ENCODE results near the gene TMEM88. TPM values are rescaled to one million over a fixed set of nuclear protein-coding genes. Genes with fewer than 3 reads are reported as not detected.

TMEM88 gene
- total and polyA plus RNA-seq, 4 donors: 6.3 to 19.6 (median 11.3) TPM

DNA sequence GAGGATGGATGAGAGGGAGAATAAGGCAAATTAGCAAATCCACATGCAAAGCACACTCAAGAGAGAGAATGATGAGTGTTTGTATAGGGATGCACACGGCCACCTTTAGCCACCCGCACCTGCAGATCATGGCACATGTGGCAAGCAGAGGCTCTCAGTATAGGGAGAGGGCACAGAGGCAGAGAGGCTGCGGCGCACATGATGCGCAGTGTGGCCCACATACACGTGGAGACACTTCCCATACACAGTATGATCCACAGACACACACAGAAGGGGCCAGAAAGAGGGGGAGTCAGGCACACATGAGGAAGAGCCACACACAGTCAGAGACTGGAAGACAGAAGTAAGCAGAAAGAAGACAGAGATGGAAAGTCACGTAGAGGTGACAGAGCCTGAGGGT, 27.2 kb downstream of the TMEM88 start:
- Histone ChIP-seq H3K4me1 (ENCODE audit: control insufficient read depth in 5 of 5, insufficient read depth in 5 of 5, low read length in 5 of 5) (peaks cover 0 to 39% (median 5%) of the 10 kb centered on the region in 5 donors), H3K9ac (ENCODE audit: insufficient read depth in 1 of 2, low read length in 2 of 2) (no peak overlapping the region), H3K36me3 (ENCODE audit: control insufficient read depth in 4 of 4, insufficient read depth in 4 of 4, low read length in 4 of 4) (peaks cover 0 to 17% (median 12%) of the 10 kb centered on the region in 4 donors), H3K27me3 (ENCODE audit: control insufficient read depth in 3 of 3, insufficient read depth in 3 of 3, low read length in 2 of 3) (no peaks in the 10 kb centered on the region), H3K27ac (ENCODE audit: low read depth in 1 of 2, low read length in 1 of 2) (peak overlapping the region in 1 of 2 donors; percentile 17), H3K4me3 (no peak overlapping the region), H3K9me3 (ENCODE audit: control insufficient read depth in 4 of 4, insufficient read depth in 3 of 4, low read length in 3 of 4) (no peaks in the 10 kb centered on the region)
- WGBS, 2 donors: 68 to 74% methylated on average over 7 of the region's 7 CpGs
- TF ChIP-seq, protein P1, sequence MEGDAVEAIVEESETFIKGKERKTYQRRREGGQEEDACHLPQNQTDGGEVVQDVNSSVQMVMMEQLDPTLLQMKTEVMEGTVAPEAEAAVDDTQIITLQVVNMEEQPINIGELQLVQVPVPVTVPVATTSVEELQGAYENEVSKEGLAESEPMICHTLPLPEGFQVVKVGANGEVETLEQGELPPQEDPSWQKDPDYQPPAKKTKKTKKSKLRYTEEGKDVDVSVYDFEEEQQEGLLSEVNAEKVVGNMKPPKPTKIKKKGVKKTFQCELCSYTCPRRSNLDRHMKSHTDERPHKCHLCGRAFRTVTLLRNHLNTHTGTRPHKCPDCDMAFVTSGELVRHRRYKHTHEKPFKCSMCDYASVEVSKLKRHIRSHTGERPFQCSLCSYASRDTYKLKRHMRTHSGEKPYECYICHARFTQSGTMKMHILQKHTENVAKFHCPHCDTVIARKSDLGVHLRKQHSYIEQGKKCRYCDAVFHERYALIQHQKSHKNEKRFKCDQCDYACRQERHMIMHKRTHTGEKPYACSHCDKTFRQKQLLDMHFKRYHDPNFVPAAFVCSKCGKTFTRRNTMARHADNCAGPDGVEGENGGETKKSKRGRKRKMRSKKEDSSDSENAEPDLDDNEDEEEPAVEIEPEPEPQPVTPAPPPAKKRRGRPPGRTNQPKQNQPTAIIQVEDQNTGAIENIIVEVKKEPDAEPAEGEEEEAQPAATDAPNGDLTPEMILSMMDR (IDR thresholded peaks at IDR 0.05; ENCODE audit: control extremely low read depth, extremely low read depth): no peak
- ATAC-seq (ENCODE audit: insufficient read depth, low FRiP score) (no peak), DNase-seq (no peak)

DNA sequence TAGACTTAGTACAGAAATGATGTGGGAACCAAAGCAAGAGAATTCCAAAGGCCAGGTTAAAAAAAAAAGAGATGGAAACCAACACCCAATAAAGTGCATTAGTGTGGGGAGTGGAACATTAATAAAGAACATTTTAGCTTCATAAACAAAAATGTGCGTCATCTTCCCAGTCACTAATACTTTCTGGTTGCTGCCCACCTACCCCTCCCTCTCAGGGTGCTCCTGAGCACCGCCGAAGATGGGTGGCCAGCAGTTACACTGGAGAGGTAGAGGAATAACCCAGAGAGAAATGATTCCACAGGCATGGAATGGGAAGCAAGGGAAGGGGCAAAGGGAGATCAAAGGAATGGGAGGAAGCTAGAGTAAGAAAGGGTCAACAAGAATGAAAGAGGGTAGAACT, 27.8 kb downstream of the TMEM88 start:
- Histone ChIP-seq H3K9me3 (ENCODE audit: control insufficient read depth in 4 of 4, insufficient read depth in 3 of 4, low read length in 3 of 4) (no peaks in the 10 kb centered on the region), H3K27ac (ENCODE audit: low read depth in 1 of 2, low read length in 1 of 2) (peak overlapping the region in 1 of 2 donors; percentile 5), H3K9ac (ENCODE audit: insufficient read depth in 1 of 2, low read length in 2 of 2) (no peak overlapping the region), H3K36me3 (ENCODE audit: control insufficient read depth in 4 of 4, insufficient read depth in 4 of 4, low read length in 4 of 4) (peaks cover 0 to 17% (median 11%) of the 10 kb centered on the region in 4 donors), H3K4me1 (ENCODE audit: control insufficient read depth in 5 of 5, insufficient read depth in 5 of 5, low read length in 5 of 5) (peaks cover 0 to 40% (median 7%) of the 10 kb centered on the region in 5 donors), H3K4me3 (no peak overlapping the region), H3K27me3 (ENCODE audit: control insufficient read depth in 3 of 3, insufficient read depth in 3 of 3, low read length in 2 of 3) (no peaks in the 10 kb centered on the region)
- DNase-seq (no peak), ATAC-seq (ENCODE audit: insufficient read depth, low FRiP score) (no peak)
- TF ChIP-seq, protein P1 (IDR thresholded peaks at IDR 0.05; ENCODE audit: control extremely low read depth, extremely low read depth): no peak
- 81 to 91% methylated on average over 3 of the region's 3 CpGs for WGBS, 2 donors

DNA sequence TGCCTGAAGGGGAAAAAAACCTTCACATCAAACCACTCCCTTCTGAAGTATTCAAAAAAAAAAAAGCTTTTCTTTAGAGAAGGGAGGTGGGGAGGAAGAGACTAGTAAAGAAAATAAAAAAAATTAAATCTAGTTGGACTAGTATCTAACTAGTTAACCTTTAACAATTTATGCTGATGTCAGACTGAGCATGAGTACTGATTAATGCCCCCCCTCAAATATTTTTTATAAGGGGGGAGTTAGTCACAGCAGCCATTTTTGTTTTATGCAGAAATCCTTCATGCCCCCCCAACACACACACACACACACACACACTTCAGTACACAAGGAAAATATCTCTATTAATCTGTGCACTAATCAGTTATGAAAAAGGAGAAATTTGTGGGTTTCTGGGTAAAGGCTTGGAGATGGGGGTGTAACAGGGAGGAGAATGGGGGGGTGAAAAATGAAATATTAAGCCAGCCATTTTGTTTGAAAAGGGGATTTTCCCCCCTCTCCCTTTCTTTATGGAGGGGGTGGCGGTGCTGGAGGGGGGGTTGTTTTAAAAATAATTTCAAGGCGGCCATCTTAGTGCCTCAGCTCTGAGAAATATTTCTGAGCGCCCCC, 29.0 kb downstream of the TMEM88 start:
- H3K9me3 ChIP-seq (ENCODE audit: control insufficient read depth in 4 of 4, insufficient read depth in 3 of 4, low read length in 3 of 4): no peaks in the 10 kb centered on the region
- no peak overlapping the region for H3K27ac ChIP-seq (ENCODE audit: low read depth in 1 of 2, low read length in 1 of 2)
- no peak for ATAC-seq (ENCODE audit: insufficient read depth, low FRiP score)
- peaks cover 0 to 17% (median 8%) of the 10 kb centered on the region in 4 donors for H3K36me3 ChIP-seq (ENCODE audit: control insufficient read depth in 4 of 4, insufficient read depth in 4 of 4, low read length in 4 of 4)
- DNase-seq: peak; percentile 65 to 82 (median 78)
- H3K27me3 ChIP-seq (ENCODE audit: control insufficient read depth in 3 of 3, insufficient read depth in 3 of 3, low read length in 2 of 3): no peaks in the 10 kb centered on the region
- WGBS, 2 donors: 0 to 13% methylated on average over 3 of the region's 3 CpGs
- TF ChIP-seq, protein P1 (IDR thresholded peaks at IDR 0.05; ENCODE audit: control extremely low read depth, extremely low read depth): no peak
- no peak overlapping the region for H3K4me3 ChIP-seq
- peak overlapping the region; percentile 8 to 74 for H3K9ac ChIP-seq (ENCODE audit: insufficient read depth in 1 of 2, low read length in 2 of 2)
- H3K4me1 ChIP-seq (ENCODE audit: control insufficient read depth in 5 of 5, insufficient read depth in 5 of 5, low read length in 5 of 5): peaks cover 9 to 52% (median 14%) of the 10 kb centered on the region in 5 donors
